Gastrocnemius medialis (tissue), 4 donors: ENCODE measurements around the gene GAA. TPM values are rescaled to one million over a fixed set of nuclear protein-coding genes. Genes with fewer than 3 reads are reported as not detected.

Experiments
- ATAC-seq, 2 donors: fragments of 150-250 bp; one replicate each; pipeline ENCODE4 v1.9.1; 2016
- DNase-seq, 2 donors: peaks; one replicate each; pipeline ENCODE4 v3.0.0-alpha.2; 2019
- H3K27ac ChIP-seq, 4 donors: fragments of 200-600 bp; sonication (generic); 1 replicate in 1 of 4; 2 replicates in 3 of 4; pipeline ENCODE4 v1.5.1; 2016 to 2018; ENCODE audit warnings: mild to moderate bottlenecking in 2 of 4, moderate library complexity in 1 of 4
- H3K27me3 ChIP-seq, 3 donors: fragments of 200-600 bp; sonication (generic) in 2 of 3; 1 replicate in 1 of 3; 2 replicates in 2 of 3; pipeline versions ENCODE4 v1.5.1 to v1.6.0; 2016 to 2019; ENCODE audit warnings: mild to moderate bottlenecking in 1 of 3, moderate library complexity in 1 of 3
- H3K36me3 ChIP-seq, 2 donors: fragments of 200-600 bp; sonication (generic) in 1 of 2; one replicate each; pipeline ENCODE4 v1.5.1; 2017 to 2018
- H3K4me1 ChIP-seq, 2 donors: fragments of 200-600 bp; sonication (generic) in 1 of 2; one replicate each; pipeline ENCODE4 v1.5.1; 2016 to 2017; ENCODE audit warnings: mild to moderate bottlenecking in 2 of 2
- H3K4me3 ChIP-seq, 4 donors: fragments of 200-600 bp; sonication (generic) in 3 of 4; 1 replicate in 1 of 4; 2 replicates in 3 of 4; pipeline ENCODE4 v1.5.1; 2016 to 2019; ENCODE audit warnings: mild to moderate bottlenecking in 2 of 4
- H3K9me3 ChIP-seq, 3 donors: fragments of 200-600 bp; sonication (generic) in 2 of 3; 1 replicate in 1 of 3; 2 replicates in 2 of 3; pipeline ENCODE4 v1.5.1; 2016 to 2019
- POLR2A ChIP-seq, 2 donors: fragments of 450-650 bp; IDR thresholded peaks; one replicate each; pipeline ENCODE4 v1.6.1; 2017; ENCODE audit warnings: antibody characterized with exemption in 2 of 2, mild to moderate bottlenecking in 2 of 2, moderate library complexity in 2 of 2
- in situ Hi-C, 4 donors: fragments of 200-750 bp; cut with MboI; loops; one replicate each; pipeline versions ENCODE4 v1.15.0 to v1.8.0; 2017; ENCODE audit warnings: low sequenced_read_pairs in 4 of 4
- intact Hi-C: fragments of 100-400 bp; cut with DNase I; formaldehyde crosslinking; loops from one replicate; pipeline ENCODE4 v1.15.1; 2023; ENCODE audit warnings: low total_unique reads
- total RNA-seq, 4 donors: library from RNA; depleted of rRNA; stranded (reverse); fragments of >200 nt; gene quantifications; one replicate each; pipeline versions ENCODE4 v1.1.0 to v1.2.3, GENCODE V29; 2016
- TF ChIP-seq, protein P1 (sequence below), 5 experiments: fragments of 450-650 bp in 3 of 5; fragments of 200-600 bp in 2 of 5; sonication (generic) in 2 of 5; IDR thresholded peaks in 4 of 5; conservative IDR thresholded peaks in 1 of 5; 1 replicate in 4 of 5; 2 replicates in 1 of 5; pipeline ENCODE4 v1.5.1; 2016 to 2019; ENCODE audit warnings: antibody characterized with exemption in 5 of 5, mild to moderate bottlenecking in 3 of 5, moderate library complexity in 3 of 5

The GAA gene
- total RNA-seq, 4 donors from 2014 or later, result 39.2 to 72.3 (median 70.1) TPM

DNA sequence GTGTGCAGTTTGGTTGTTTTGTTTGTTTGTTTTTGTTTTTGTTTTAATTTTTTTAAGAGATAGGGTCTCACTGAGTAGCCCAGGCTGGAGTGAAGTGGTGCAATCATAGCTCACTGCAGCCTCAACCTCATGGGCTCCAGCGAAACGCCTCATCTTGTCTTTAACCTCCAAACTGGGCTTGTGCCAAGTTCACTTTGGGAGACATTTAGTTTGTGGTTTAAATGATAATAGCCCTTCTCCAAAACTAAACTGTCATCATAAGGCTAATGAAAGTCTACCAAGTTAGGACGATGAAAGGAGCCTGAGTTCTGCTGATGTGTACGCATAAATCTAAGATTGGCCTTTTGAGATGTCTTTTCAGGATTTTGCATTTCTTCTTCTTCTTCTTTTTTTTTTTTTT is 62.0 kb downstream of the GAA start:
- no peaks in the 10 kb centered on the region for H3K9me3 ChIP-seq
- no peak for TF ChIP-seq POLR2A (IDR thresholded peaks at IDR 0.05)
- TF ChIP-seq, protein P1, sequence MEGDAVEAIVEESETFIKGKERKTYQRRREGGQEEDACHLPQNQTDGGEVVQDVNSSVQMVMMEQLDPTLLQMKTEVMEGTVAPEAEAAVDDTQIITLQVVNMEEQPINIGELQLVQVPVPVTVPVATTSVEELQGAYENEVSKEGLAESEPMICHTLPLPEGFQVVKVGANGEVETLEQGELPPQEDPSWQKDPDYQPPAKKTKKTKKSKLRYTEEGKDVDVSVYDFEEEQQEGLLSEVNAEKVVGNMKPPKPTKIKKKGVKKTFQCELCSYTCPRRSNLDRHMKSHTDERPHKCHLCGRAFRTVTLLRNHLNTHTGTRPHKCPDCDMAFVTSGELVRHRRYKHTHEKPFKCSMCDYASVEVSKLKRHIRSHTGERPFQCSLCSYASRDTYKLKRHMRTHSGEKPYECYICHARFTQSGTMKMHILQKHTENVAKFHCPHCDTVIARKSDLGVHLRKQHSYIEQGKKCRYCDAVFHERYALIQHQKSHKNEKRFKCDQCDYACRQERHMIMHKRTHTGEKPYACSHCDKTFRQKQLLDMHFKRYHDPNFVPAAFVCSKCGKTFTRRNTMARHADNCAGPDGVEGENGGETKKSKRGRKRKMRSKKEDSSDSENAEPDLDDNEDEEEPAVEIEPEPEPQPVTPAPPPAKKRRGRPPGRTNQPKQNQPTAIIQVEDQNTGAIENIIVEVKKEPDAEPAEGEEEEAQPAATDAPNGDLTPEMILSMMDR (IDR thresholded peaks at IDR 0.05 in 4 of 5, conservative IDR thresholded peaks at IDR 0.05 in 1 of 5), result no peak
- no peak for ATAC-seq

DNA sequence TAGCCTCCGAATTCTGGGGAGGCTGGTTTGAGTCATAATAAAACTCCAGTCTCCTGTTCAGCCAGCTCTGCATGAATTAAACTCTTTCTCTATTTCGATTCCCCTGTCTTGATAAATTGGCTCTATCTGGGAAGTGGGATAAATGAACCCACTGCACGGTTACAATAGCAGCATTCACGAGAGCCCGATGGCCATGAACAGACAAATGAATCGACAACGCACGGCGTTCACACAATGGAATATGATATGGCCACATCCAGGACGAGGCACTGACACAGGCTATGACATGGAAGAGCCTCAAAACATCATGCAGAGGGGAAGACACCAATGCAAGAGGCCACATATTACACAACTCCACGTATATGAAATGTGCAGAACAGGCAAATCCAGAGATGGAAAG is 62.8 kb downstream of the GAA start:
- Histone ChIP-seq H3K4me3 (no peak overlapping the region), H3K27ac (no peak overlapping the region), H3K4me1 (no peaks in the 10 kb centered on the region), H3K27me3 (no peaks in the 10 kb centered on the region), H3K36me3 (no peaks in the 10 kb centered on the region), H3K9me3 (no peaks in the 10 kb centered on the region)
- TF ChIP-seq, protein P1 (IDR thresholded peaks at IDR 0.05 in 4 of 5, conservative IDR thresholded peaks at IDR 0.05 in 1 of 5), result no peak
- TF ChIP-seq POLR2A (IDR thresholded peaks at IDR 0.05), result no peak
- no peak for ATAC-seq
- in situ Hi-C loops, result no loop called here
- no peak for DNase-seq
- intact Hi-C loops, result no loop called here

More for the DNA sequence above, 62.0 kb downstream of the GAA start:
- DNase-seq, result no peak
- no peaks in the 10 kb centered on the region for H3K36me3 ChIP-seq
- in situ Hi-C loops, result no loop called here
- no peak overlapping the region for H3K4me3 ChIP-seq
- no peak overlapping the region for H3K27ac ChIP-seq
- H3K27me3 ChIP-seq, result no peaks in the 10 kb centered on the region
- no peaks in the 10 kb centered on the region for H3K4me1 ChIP-seq
- intact Hi-C loops, result no loop called here

DNA sequence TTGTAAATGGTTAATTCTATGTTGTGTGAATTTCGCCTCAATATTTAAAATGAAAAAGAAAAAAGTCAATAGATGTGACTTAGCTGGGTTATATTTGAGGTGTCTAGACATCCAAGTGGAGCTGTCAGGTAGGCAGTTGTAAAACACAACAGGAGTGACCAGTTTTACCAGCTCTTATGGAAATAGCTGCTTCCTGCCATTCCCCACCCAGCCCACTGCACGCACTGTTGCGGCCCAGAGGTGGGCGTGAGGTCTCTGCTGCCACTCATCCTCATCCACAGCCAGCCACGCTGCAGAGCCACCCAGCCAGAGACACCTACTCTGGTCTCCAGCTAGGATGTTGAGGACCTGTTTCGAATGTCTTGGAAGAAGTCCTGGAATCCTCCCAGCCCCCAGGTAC is 65.1 kb downstream of the GAA start:
- Histone ChIP-seq H3K9me3 (no peaks in the 10 kb centered on the region), H3K4me3 (no peak overlapping the region), H3K36me3 (no peaks in the 10 kb centered on the region), H3K27me3 (no peaks in the 10 kb centered on the region), H3K4me1 (no peaks in the 10 kb centered on the region), H3K27ac (no peak overlapping the region)
- intact Hi-C loops (no loop called here), in situ Hi-C loops (no loop called here)
- DNase-seq (no peak), ATAC-seq (no peak)
- TF ChIP-seq POLR2A (IDR thresholded peaks at IDR 0.05), result no peak
- TF ChIP-seq, protein P1 (IDR thresholded peaks at IDR 0.05 in 4 of 5, conservative IDR thresholded peaks at IDR 0.05 in 1 of 5), result no peak

DNA sequence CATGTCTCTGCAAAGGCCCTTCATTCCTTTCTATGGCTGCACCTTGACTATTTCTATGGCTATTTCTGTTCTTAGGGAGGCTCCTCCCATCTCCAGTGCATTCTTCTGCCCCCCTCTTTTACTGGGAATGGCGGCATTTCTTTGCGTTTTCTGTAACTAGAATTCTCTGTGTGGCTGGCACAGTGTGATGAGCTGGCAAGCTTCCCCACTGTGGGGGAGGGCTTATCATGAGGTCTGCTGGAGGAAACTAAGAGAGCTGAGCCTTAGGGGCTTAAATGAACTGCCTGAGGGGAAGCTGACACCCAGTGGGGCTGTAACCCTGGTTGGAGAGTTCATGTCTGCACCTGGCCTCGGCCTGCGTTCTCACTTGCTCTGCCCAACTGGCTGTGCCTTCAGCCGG is 67.0 kb downstream of the GAA start:
- no peak overlapping the region for H3K4me3 ChIP-seq

More for the DNA sequence above, 67.0 kb downstream of the GAA start:
- Histone ChIP-seq H3K4me1 (no peaks in the 10 kb centered on the region), H3K27me3 (no peaks in the 10 kb centered on the region), H3K27ac (no peak overlapping the region), H3K9me3 (no peaks in the 10 kb centered on the region), H3K36me3 (no peaks in the 10 kb centered on the region)
- DNase-seq (no peak), ATAC-seq (no peak)
- intact Hi-C loops (no loop called here), in situ Hi-C loops (no loop called here)
- no peak for TF ChIP-seq POLR2A (IDR thresholded peaks at IDR 0.05)
- TF ChIP-seq, protein P1 (IDR thresholded peaks at IDR 0.05 in 4 of 5, conservative IDR thresholded peaks at IDR 0.05 in 1 of 5), result no peak
